ENCODE data around the gene SRMS.
"Not testable (repeated sequence)": the region's sequence is repeated elsewhere in the genome, so short reads cannot be mapped to it uniquely, and the experiment has no call there.

SRMS gene

DNA sequence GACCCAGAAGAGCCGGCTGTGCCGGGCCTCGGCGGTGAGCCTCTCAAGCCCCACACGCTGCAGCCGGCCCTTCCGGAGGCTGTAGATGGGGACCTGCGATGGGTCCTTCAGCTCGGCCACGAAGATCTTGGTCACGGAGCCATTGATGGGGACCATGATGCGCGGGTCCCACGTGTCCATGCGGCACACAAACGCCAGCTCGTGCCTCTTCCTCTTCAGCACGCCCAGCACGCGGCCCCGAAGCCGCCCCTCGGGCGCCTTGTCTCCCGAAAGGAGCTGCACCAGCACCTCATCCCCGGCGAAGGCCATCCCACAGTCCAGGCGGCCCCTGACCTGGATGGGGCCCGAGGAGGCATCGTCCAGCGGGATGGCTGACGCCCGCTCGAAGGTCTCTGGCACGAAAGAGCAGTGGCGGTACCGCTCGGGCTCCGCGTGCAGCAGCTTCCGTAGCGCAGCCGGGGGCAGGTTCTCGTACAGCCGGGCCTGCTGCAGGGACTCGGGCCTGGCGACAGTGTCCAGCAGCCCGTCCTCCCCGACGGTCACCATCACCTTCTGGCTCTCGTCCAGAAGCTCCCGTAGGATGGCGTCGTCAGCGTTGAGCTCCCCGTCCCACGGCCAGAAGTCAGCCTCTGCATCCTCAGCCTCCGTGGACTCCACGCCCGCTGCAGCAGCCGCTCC, 17.6 kb upstream of the SRMS start:
- no peak for DNase-seq

DNA sequence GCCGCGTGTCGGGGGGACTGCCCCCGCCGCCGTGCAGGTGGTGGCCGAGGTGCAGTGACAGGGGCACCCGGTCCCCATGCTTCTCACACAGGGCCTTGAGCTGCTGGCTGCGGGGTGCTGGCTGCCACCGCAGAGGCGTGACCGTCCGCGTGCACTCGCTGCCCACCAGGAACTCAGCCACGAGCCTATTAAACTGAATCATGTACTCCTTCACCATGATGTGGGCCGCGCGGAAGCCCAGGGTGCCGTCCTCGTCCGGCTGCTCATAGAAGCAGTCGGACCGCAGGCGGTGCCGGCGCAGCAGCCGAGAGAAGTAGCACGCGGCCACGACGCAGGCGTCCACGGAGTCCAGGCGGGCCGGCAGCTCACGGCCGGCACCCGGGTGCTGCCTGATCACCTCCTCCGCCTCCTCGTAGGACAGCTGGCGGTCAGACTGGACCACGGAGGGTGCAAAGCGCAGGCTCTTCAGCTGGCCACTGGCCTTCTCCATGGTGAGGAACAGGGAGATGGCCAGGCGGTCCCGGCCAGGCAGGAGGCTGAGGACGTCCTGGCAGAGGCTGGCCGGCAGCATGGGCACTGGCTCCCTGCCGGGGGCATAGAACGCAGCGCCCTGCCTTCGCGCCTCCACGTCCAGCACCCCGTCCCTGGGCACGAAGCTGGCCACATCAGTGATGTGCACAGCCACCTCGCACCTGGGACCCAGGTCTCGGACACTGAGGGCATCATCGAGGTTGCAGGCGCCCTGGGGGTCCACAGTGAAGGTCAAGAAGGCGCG, 16.7 kb upstream of the SRMS start:
- DNase-seq: no peak

DNA sequence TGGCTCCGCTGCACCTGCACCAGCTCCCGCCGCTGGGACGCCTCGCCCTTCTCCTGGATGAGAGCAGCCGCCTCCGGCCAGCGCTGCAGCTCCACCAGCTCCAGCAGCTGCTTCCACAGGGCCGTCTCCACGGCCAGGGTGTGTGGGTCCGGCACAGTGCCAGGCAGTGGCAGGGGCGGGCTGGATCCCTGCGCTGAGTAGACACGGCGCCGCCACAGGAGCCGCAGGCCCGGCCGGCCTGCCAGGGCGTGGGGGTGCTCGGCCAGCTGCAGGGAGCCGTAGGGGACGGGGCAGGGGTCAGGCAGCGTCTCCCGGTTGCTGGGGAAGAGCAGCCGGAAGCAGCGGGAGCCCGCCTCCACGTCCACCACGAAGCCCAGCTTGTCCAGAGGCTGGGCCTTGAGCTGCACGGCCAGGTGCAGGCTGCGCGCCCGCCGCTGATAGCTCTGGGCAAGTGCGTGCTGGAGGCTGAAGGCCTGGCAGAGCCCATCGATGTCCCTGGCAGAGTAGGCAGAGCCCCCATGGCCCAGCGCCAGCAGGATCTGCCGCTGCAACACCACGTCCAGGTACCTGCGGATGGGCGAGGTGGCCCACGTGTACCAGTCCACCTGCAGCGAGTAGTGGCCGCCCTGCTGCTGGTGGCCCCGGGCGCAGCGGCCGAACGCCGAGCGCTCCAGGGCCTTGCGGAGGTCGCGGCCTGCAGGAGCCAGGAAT, 15.8 kb upstream of the SRMS start:
- DNase-seq: no peak

DNA sequence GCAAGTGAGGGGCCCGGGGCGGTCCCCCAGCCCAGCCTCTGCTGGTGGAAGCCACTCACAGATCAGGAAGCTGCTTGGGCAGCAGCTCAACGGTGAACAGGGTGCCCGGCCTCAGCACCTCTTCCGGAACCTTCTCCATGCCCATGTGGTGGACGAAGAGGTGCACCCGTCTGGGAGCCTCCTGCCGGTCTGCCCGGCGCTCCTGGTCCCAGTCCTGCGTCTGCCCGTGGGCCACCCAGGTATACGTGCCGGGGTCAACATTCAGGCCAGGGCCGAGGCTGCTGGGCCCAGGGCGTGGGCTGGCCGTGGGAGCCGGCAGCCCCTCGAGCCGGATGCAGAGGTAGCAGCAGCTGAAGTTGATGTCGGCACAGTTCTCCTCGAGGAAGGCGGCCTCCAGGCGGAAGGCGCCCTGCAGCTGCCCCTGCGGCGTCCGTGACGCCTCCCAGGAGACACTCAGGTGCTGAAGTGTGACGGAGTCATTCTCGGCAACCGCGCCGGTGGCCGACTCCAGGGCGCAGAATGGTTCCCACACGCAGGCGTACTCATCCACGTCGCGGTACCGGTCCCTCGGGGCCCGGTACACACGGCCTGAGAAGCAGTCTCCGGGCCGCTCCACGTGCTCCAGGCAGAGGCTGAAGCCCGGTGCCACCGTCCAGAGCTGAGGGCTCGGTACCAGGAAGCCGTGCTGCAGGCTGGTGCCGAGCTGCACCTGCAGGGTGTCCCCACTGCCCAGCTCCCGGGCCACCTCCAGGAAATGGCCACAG, 15.1 kb upstream of the SRMS start:
- no peak for DNase-seq

DNA sequence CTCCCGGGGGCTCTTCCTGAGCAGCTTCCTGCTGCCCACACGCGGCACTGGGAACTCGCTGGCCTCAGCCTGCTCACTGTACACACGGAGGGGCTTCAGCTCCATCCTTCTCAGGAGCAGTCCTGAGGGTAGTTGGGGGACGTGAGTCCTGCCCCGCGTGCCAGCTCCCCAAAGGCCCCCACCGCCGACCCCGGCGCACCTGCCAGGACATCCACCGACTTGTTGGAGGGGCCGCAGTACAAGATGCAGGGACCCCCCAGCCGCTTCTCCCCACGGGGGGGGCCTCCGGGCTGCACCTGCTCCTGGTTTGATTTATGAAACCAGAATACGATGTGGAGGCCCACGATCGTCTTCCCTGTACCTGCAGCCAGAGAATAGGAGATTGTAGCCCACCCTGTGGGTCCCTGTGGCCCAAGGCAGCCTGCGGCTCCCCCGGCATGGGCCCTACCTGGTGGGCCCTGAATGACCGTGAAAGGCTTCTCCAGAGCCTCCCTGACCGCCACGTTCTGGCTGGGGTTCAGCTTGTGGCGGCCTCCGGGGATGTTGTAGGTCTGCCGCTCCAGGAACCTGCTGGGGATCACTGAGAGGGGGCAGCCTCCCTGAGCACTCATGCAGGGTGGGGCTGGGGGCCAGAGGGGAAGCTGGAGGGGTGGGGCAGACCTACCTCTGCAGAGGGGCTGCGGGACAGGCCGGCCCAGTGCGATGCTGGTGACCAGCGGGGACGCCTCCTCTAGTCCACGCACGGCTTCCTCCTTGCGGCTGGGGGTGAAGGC, 14.3 kb upstream of the SRMS start:
- DNase-seq: no peak

DNA sequence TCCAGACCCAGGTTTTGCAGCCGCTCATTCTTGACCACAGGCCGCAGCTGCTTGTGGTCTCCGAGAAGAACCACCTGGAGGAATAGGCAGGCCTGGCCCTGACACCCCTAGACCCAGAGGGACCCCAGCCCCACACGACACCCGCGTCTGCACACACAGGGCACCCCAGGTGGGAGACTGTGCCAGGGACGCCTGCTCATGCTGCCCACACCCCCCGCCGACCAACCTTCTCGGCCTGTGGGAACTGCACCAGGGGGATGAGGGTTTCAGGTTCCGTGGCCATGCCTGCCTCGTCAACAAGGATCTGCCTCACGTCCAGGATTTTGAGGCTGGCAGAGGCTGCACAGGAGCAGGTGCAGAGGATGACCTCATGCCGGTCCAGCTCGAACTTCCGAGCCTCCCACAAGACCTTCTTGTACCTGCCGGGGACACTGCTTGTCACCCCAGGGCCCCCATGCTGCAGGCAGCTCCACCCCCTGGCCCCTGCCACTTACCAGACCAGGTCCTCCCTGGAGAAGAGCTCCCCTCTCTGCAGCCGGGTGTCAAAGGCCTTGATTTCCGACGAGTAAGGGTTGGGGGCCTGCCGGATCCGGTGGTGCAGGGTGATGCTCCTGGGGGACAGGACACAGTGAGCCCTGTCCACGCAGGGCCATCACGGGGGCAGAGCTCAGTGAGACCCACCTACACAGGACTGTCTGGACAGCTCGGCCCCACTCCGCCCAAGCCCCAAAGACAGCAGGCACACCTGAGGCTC, 13.5 kb upstream of the SRMS start:
- DNase-seq: no peak

DNA sequence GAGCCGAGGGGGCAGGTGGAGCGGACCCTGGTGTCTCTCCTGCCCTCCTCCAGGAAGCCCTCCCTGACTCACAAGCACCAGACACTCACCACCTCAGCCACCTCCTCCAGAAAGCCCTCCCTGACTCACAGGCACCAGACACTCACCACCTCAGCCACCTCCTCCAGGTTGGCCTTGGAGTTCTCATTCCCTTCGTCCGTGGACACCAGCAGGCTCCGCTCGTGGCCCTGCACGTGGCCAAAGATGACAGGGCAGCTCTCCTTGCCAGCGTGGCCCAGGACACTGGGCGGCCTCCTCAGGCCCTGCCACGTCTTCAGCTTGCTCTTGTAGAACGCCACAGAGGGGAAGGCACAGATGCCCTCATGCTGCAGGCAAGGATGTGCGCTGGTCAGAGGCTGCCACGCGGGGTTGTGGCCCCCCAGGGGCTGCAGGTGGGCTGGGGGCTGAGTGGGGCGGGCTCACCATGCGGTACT, 12.8 kb upstream of the SRMS start:
- no peak for DNase-seq

DNA sequence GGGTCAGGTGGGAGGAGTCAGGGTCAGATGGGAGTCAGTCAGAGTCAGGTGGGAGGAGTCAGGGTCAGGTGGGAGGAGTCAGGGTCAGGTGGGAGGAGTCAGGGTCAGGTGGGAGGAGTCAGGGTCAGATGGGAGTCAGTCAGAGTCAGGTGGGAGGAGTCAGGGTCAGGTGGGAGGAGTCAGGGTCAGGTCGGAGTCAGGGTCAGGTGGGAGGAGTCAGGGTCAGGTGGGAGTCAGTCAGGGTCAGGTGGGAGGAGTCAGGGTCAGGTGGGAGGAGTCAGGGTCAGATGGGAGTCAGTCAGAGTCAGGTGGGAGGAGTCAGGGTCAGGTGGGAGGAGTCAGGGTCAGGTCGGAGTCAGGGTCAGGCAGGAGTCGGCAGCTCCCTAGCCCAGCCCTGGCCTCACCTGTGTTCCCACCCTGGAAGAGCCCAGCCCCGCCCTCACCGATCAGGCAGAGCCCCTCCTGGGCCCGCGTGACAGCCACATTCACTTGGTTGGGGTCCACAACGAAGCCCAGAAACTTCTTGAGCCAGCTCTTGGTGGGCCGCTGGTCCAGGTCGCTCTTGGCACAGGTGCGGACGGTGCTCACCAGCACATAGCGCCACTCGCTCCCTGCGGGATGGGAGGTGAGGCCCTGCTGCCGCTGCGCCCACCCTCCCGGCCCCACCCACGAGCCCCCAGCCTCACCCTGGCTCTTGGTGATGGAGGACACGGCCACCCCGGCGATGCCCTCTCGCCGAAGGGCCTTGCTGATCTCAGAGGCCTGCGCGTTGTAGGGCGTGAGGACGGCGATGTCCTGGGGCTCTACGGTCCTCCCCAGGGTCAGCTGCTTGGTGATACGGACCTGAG, 12.2 kb upstream of the SRMS start:
- not testable (repeated sequence) for DNase-seq

DNA sequence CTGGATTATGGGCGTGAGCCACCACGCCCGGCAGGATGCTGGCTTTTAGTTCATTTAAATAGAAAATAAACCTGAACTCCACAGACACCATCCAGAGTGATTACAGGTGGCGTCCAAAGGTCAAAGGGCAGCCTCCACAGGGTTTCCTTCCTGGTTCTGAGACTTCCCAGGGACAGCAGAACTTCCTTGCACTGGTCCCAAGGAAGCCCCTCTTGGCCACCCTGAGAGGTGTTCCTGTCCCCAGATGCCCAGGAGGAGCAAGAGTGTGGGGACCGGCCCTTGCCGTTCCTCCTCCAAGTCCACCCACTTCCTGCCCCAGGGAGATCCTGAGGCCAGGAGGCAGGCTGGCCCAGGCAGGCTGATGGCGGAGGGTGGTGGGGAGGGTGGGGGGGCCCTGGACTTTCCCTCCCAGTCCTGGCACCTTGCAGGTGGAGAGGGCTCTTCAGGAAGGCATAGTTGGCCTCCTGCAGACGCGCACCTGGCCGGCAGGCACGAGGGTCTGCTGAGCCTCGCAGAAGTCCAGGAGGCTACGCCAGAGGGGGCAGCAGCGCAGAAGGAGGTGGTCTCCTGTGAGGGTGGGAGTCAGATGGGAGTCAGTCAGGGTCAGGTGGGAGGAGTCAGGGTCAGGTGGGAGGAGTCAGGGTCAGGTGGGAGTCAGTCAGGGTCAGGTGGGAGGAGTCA, 11.4 kb upstream of the SRMS start:
- DNase-seq: no peak

DNA sequence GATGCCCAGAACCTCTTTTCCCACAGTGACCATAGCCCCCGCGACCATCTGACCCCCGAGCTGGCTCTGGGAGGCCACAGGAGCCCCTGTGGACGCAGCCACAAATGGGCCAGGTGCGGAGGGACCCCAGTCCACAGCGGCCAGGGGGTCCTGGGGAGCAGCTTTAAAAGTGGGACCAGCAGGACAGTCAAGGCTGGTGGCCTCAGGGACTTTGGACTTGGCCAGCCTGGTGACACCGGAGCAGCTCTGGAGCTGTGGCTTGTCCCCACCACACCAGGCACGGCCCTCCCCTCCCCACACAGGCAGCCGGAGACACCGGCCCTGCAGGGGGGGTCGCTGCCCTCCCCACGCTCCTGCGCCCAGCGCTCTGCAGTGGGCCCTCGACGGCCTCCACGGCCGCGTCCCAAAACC, 9.9 kb upstream of the SRMS start:
- no peak for DNase-seq

DNA sequence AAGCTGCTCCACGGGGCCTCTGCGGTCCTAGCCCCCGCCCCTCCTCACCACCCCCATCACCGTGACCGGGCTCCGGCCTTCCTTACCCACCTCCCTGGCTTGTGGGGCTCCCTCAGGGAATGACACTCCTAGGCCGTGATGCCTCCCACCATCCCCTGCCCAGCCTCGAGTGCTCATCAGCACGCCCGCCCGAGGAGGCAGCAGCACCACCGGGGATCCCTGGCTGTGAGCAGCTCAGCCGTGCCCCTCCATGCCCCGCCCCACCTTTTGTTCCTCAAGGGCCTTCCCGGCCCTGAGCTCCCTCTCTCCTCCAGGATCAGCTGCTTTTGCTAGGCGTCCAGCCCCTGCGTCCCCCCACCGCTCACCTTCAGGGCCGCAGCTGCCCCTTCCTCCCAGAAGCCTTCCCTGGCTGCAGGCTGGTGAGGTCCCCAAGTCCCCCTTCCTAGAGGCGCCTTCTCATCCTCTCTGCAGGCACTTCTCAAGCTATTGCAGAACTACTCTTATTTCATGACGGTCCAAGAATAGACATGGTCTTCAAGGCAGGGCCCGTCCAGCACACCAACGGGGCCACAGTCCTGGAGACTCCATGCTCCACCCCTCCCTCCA, 9.4 kb upstream of the SRMS start:
- no peak for DNase-seq

DNA sequence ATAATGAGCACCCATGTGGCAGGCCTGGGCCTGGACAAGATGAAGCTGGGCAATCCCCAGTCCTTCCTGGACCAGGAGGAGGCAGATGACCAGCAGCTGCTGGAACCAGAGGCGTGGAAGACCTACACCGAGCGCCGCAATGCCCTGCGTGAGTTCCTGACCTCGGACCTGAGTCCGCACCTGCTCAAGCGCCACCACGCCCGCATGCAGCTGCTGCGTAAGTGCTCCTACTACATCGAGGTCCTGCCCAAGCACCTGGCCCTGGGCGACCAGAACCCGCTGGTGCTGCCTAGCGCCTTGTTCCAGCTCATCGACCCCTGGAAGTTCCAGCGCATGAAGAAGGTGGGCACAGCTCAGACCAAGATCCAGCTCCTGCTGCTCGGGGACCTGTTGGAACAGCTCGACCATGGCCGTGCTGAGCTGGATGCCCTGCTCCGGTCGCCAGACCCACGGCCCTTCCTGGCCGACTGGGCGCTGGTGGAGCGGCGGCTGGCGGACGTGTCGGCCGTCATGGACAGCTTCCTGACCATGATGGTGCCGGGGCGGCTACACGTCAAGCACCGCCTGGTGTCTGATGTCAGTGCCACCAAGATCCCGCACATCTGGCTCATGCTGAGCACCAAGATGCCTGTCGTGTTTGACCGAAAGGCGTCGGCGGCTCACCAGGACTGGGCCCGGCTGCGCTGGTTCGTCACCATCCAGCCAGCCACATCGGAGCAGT, 8.3 kb upstream of the SRMS start:
- no peak for DNase-seq

DNA sequence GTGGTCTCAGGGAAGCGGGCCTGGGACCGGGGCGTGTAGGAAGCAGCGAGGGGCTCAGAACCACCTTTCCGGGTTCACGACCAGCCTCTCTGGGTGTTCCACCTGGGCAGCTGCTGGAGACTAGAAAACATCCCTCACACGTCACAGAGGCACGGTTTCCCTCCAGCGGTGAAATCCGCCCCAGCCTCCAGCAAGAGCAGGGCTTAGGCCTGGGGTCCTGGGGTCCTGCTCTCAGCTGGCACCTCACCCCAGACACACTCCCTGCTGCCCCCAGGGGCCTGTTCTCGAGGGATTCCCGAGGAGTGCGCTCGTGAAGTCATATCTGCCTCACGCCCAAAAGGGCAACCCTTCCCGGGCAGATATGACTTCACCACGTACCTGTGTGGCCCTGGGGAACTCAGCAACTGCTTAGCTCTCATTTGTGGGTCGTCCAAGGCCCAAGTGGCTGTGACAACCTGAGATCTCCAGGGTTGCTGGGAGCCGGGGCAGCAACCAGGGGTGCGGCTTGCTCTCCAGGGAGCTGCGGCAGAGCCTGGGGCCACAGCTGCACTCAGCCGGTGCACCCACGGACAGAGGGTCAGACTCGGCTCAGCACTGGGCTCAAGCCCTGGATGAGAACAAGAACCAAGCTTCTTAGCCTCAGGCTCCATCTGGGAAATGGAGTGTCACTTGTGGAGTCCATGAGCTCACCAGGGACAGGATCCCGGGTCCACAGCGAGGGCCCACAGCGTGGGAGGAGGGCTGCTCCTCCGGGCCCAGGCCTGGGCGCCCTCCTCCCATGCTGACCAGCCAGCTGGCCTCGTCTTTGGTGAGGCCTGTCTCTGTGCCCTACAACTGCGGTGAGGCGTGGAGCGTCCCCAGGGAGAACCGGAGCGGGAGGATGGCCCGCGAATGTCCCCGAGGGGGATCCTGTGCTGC, 7.1 kb upstream of the SRMS start:
- DNase-seq: no peak

DNA sequence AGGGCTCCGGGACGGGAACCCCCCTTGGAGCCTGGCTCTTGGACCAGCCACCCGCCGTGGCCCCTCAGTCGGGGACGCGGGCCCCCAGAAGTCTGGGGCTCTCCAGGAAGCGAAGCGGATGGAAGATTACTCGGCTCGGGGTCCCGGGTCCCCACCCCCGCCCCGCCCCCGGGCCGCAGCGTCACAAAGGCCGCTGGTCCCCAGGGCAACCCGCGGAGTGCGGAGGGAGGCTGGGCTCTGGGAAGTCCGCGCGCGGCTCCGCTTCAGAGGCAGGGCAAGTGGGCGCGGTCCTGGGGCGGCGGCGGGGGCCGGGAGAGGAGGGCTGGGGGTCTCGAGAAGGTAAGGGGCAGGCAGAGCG, 6.4 kb upstream of the SRMS start, which contains the start of gene FNDC11:
FNDC11 (plus strand) TSS at position 227 of the 358 bp plus-strand sequence. CDS start 1,505 bp downstream, outside the sequence.
- DNase-seq: no peak

DNA sequence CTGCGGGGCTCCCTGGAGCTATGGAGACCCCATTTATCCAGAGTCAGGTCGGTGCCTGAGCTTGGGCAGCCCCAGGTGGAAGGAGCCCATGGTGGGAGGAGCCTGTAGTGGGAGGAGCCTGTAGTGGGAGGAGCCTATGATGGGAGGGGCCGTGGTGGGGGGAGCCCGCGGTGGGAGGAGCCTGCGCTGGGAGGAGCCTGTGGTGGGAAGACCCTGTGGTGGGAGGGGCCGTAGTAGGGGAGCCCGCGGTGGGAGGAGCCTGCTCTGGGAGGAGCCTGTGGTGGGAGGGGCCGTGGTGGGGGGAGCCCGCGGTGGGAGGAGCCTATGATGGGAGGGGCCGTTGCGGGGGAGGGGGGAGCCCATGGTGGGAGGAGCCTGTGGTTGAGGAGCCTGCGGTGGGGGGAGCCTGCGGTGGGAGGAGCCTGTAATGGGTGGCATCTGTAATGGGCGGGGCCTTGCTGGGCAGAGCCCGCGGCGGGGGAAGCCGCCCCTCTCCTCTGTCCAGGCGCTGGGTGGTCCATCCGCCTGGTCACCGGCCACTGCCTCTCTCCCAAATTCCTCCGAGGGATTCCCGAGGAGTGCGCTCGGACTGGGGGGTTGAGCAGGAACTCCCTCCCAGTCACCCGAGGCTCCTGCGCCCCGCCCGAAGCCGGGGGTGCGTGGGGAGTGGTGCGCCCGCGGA, 5.8 kb upstream of the SRMS start:
- DNase-seq: no peak

DNA sequence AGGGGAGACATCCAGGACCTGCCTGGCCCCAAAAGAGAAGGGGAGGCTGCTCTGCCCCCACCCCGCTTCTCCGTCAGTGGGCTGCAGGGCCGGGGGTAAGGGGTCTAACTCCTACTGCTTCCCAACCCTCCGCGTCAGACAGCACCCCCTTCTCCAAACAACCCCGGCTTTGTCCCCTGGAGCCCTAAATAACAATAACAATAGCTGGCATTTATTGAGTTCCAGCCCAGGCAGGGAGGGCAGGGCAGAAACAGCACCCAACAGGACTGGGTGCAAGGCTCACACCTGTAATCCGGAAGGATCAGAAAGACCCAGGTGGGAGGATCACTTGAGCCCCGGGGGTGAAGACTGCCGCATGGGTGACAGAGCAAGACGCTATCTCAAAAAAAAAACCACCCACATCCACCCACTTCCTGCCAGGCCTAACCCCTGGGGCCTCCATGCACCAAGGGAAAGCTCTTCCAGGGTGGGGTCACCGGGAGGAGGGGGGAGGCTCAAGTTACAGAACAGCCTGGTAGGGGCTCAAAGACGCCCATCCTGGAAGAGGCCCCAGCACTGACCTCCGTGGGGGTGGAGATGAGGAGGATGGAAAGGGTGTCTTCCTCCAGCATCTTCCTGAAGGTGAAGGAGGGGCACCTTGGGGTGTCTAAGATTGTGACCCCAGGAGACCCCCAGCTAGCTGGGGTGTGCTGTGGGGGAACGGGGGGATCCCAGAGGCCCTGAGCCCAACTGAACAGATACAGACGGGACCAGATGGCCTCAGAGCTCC, 5.1 kb upstream of the SRMS start:
- no peak for DNase-seq

Data from NCI-H1092 (cell line).